Astrocyte (in vitro differentiated cells and primary cell): ENCODE data around the gene APOA1. TPM values are rescaled to one million over a fixed set of nuclear protein-coding genes. Genes with fewer than 3 reads are reported as not detected.

Experiments
- DNase-seq: peaks from one replicate; pipeline ENCODE4 v3.0.0-alpha.2; 2010; ENCODE audit warnings: low read depth
- FAIRE-seq: peaks from 2 replicates; lab custom pipeline; 2011; peaks lifted over from hg19 to GRCh38; lab: Jason Lieb, UNC
- H2AFZ ChIP-seq: 2 replicates; pipeline ENCODE4 v1.6.0; 2012; ENCODE audit warnings: low read depth, low read length, inconsistent platforms
- H3K27ac ChIP-seq: 2 replicates; pipeline ENCODE4 v1.5.1; 2011; ENCODE audit warnings: low read depth, low read length, inconsistent platforms
- H3K27me3 ChIP-seq: 2 replicates; pipeline ENCODE4 v1.6.0; 2011; ENCODE audit warnings: low read length, inconsistent platforms; ENCODE audit not compliant: insufficient read depth
- H3K36me3 ChIP-seq: 2 replicates; pipeline ENCODE4 v1.5.1; 2011; ENCODE audit warnings: low read length, inconsistent platforms; ENCODE audit not compliant: insufficient read depth
- H3K4me1 ChIP-seq: 2 replicates; pipeline ENCODE4 v1.5.1; 2011; ENCODE audit warnings: low read length, inconsistent platforms; ENCODE audit not compliant: insufficient read depth
- H3K4me2 ChIP-seq: 2 replicates; pipeline ENCODE4 v1.6.0; 2012; ENCODE audit warnings: low read length, inconsistent platforms
- H3K4me3 ChIP-seq: 2 replicates; pipeline ENCODE4 v1.5.1; 2011; ENCODE audit warnings: low read depth, mild to moderate bottlenecking, low read length, inconsistent platforms; ENCODE audit not compliant: insufficient read depth
- H3K79me2 ChIP-seq: 2 replicates; pipeline ENCODE4 v1.6.0; 2012; ENCODE audit warnings: mild to moderate bottlenecking, low read length, inconsistent platforms; ENCODE audit not compliant: insufficient read depth
- H3K9ac ChIP-seq: 2 replicates; pipeline ENCODE4 v1.6.0; 2012; ENCODE audit warnings: mild to moderate bottlenecking, low read length, inconsistent platforms
- H3K9me3 ChIP-seq: 2 replicates; pipeline ENCODE4 v1.5.1; 2012; ENCODE audit warnings: low read depth, mild to moderate bottlenecking, low read length, inconsistent platforms; ENCODE audit not compliant: insufficient read depth
- H4K20me1 ChIP-seq: 2 replicates; pipeline ENCODE4 v1.6.0; 2012; ENCODE audit warnings: low read length, inconsistent platforms; ENCODE audit not compliant: insufficient read depth
- H3K27ac Mint-ChIP-seq: one replicate; pipeline ENCODE4 v1.8.0; 2021; ENCODE audit warnings: mild to moderate bottlenecking, mixed read lengths; ENCODE audit not compliant: unreplicated experiment
- H3K27me3 Mint-ChIP-seq: one replicate; pipeline ENCODE4 v1.8.0; 2021; ENCODE audit warnings: low read depth, mixed read lengths; ENCODE audit not compliant: unreplicated experiment
- H3K36me3 Mint-ChIP-seq: one replicate; pipeline ENCODE4 v1.8.0; 2021; ENCODE audit warnings: low read depth, mixed read lengths; ENCODE audit not compliant: unreplicated experiment
- H3K4me1 Mint-ChIP-seq: one replicate; pipeline ENCODE4 v1.8.0; 2021; ENCODE audit warnings: low read depth, mixed read lengths; ENCODE audit not compliant: unreplicated experiment
- H3K4me3 Mint-ChIP-seq: one replicate; pipeline ENCODE4 v1.8.0; 2021; ENCODE audit warnings: mild to moderate bottlenecking, moderate library complexity, mixed read lengths; ENCODE audit not compliant: unreplicated experiment
- H3K9me3 Mint-ChIP-seq: one replicate; pipeline ENCODE4 v1.8.0; 2021; ENCODE audit warnings: mild to moderate bottlenecking, mixed read lengths; ENCODE audit not compliant: unreplicated experiment
- CTCF ChIP-seq: IDR thresholded peaks from 2 replicates; pipeline ENCODE4 v1.5.1; 2011; ENCODE audit warnings: low read depth, mild to moderate bottlenecking, inconsistent platforms, low read length, moderate library complexity; ENCODE audit not compliant: insufficient read depth
- EZH2 ChIP-seq: IDR thresholded peaks from 2 replicates; pipeline ENCODE4 v1.6.1; 2012; ENCODE audit warnings: mild to moderate bottlenecking, low read length, inconsistent platforms; ENCODE audit not compliant: insufficient read depth
- total RNA-seq: library from RNA; stranded (reverse); gene quantifications from 2 replicates; pipeline ENCODE4 v1.2.1, GENCODE V29; 2021

Gene APOA1
- total RNA-seq, 1 donor from 2014 or later, result 6.0 TPM

- peaks cover 5% of the 10 kb centered on the region for H3K36me3 ChIP-seq
- H3K4me1 Mint-ChIP-seq, result peaks cover 10% of the 10 kb centered on the region
- H4K20me1 ChIP-seq, result no peaks in the 10 kb centered on the region
- H3K27me3 Mint-ChIP-seq, result no peaks in the 10 kb centered on the region
- DNase-seq (no peak), FAIRE-seq (no peak)
- H3K4me2 ChIP-seq, result no peak overlapping the region
- peaks cover 2% of the 10 kb centered on the region for H3K9me3 Mint-ChIP-seq
- H2AFZ ChIP-seq, result no peak overlapping the region
- H3K79me2 ChIP-seq, result no peaks in the 10 kb centered on the region
- H3K4me1 ChIP-seq, result peaks cover 15% of the 10 kb centered on the region
- H3K27me3 ChIP-seq, result no peaks in the 10 kb centered on the region
- no peak for TF ChIP-seq EZH2
- no peak for TF ChIP-seq CTCF
- no peak overlapping the region for H3K27ac ChIP-seq
- no peak overlapping the region for H3K27ac Mint-ChIP-seq
- H3K9me3 ChIP-seq, result no peaks in the 10 kb centered on the region
- no peak overlapping the region for H3K4me3 Mint-ChIP-seq
- no peak overlapping the region for H3K9ac ChIP-seq
- peaks cover 37% of the 10 kb centered on the region for H3K36me3 Mint-ChIP-seq
- H3K4me3 ChIP-seq, result no peak overlapping the region
Observed at GRCh38 chr11:116869610-116870009, 32.2 kb upstream of the APOA1 start.

GRCh38 chr11:116868066-116868465 lies 30.6 kb upstream of the APOA1 start:
- no peak for TF ChIP-seq EZH2
- TF ChIP-seq CTCF, result no peak
- Histone ChIP-seq H3K27me3 (no peaks in the 10 kb centered on the region), H3K4me2 (no peak overlapping the region), H4K20me1 (no peaks in the 10 kb centered on the region), H3K79me2 (no peaks in the 10 kb centered on the region), H3K4me1 (peaks cover 15% of the 10 kb centered on the region), H2AFZ (no peak overlapping the region), H3K9ac (no peak overlapping the region), H3K4me3 (no peak overlapping the region), H3K9me3 (no peaks in the 10 kb centered on the region), H3K36me3 (peaks cover 5% of the 10 kb centered on the region), H3K27ac (no peak overlapping the region)
- no peak overlapping the region for H3K4me3 Mint-ChIP-seq
- peaks cover 2% of the 10 kb centered on the region for H3K9me3 Mint-ChIP-seq
- H3K27ac Mint-ChIP-seq, result no peak overlapping the region
- H3K4me1 Mint-ChIP-seq, result peaks cover 20% of the 10 kb centered on the region
- peaks cover 41% of the 10 kb centered on the region for H3K36me3 Mint-ChIP-seq
- DNase-seq (no peak), FAIRE-seq (no peak)
- H3K27me3 Mint-ChIP-seq, result no peaks in the 10 kb centered on the region

- peaks cover 21% of the 10 kb centered on the region for H3K4me1 Mint-ChIP-seq
- H3K9ac ChIP-seq, result no peak overlapping the region
- H4K20me1 ChIP-seq, result no peaks in the 10 kb centered on the region
- H3K9me3 Mint-ChIP-seq, result peaks cover 2% of the 10 kb centered on the region
- no peaks in the 10 kb centered on the region for H3K9me3 ChIP-seq
- H3K27ac Mint-ChIP-seq, result no peak overlapping the region
- DNase-seq (no peak), FAIRE-seq (no peak)
- H3K36me3 Mint-ChIP-seq, result peaks cover 38% of the 10 kb centered on the region
- peaks cover 5% of the 10 kb centered on the region for H3K36me3 ChIP-seq
- H3K4me1 ChIP-seq, result peaks cover 15% of the 10 kb centered on the region
- H3K4me3 ChIP-seq, result no peak overlapping the region
- no peaks in the 10 kb centered on the region for H3K27me3 ChIP-seq
- H3K79me2 ChIP-seq, result no peaks in the 10 kb centered on the region
- TF ChIP-seq CTCF (no peak), EZH2 (no peak)
- no peak overlapping the region for H3K4me3 Mint-ChIP-seq
- H3K4me2 ChIP-seq, result no peak overlapping the region
- no peak overlapping the region for H3K27ac ChIP-seq
- no peak overlapping the region for H2AFZ ChIP-seq
- no peaks in the 10 kb centered on the region for H3K27me3 Mint-ChIP-seq
Observed at GRCh38 chr11:116867619-116868018, 30.2 kb upstream of the APOA1 start.
